GM08714 (cell line): ENCODE measurements around the gene MLXIPL.
"Not testable (repeated sequence)": the region's sequence is repeated elsewhere in the genome, so short reads cannot be mapped to it uniquely, and the experiment has no call there.

Experiments used
- H3K4me3 ChIP-seq: fragments of 200-500 bp; sonication (Bioruptor generic); 2 replicates; pipeline ENCODE4 v1.5.1; 2014; ENCODE audit warnings: mild to moderate bottlenecking, low read length, inconsistent platforms
- ZNF274 ChIP-seq: IDR thresholded peaks from 2 replicates; pipeline ENCODE4 v1.6.1; 2012; ENCODE audit warnings: mild to moderate bottlenecking, low read depth, low read length

The MLXIPL gene

GRCh38 chr7:73567846-73568685, 56.3 kb downstream of the MLXIPL start:
- no peak for TF ChIP-seq ZNF274
- H3K4me3 ChIP-seq = no peak overlapping the region

GRCh38 chr7:73567140-73567539, 57.2 kb downstream of the MLXIPL start:
- TF ChIP-seq ZNF274 = no peak

GRCh38 chr7:73566431-73566830, 57.9 kb downstream of the MLXIPL start:
- not testable (repeated sequence) for H3K4me3 ChIP-seq

More at GRCh38 chr7:73567140-73567539, 57.2 kb downstream of the MLXIPL start:
- no peak overlapping the region for H3K4me3 ChIP-seq

- H3K4me3 ChIP-seq = peak overlapping the region; percentile 44; the same call in 1 of the 2 replicates
- no peak for TF ChIP-seq ZNF274
These were observed 58.5 kb downstream of the MLXIPL start for GRCh38 chr7:73565675-73566340.

- no peak for TF ChIP-seq ZNF274
- H3K4me3 ChIP-seq = no peak overlapping the region
These were observed 64.0 kb downstream of the MLXIPL start for GRCh38 chr7:73560109-73560835.

GRCh38 chr7:73557397-73558257, 66.7 kb downstream of the MLXIPL start, which contains the start of gene BCL7B:
BCL7B (minus strand) TSS chr7:73557690; CDS start chr7:73557578, 112 bp downstream.
- peak within 1 kb of the TSS; percentile 92 for H3K4me3 ChIP-seq
- TF ChIP-seq ZNF274 = no peak

GRCh38 chr7:73557108-73557396, 67.3 kb downstream of the MLXIPL start:
- no peak for TF ChIP-seq ZNF274
- H3K4me3 ChIP-seq = peak overlapping the region; percentile 92

GRCh38 chr7:73556208-73557107, 67.9 kb downstream of the MLXIPL start:
- no peak for TF ChIP-seq ZNF274
- H3K4me3 ChIP-seq = peak overlapping the region; percentile 92

GRCh38 chr7:73555411-73555982, 68.8 kb downstream of the MLXIPL start:
- peak overlapping the region; percentile 92; the same call in 1 of the 2 replicates for H3K4me3 ChIP-seq
- TF ChIP-seq ZNF274 = no peak

- H3K4me3 ChIP-seq = not testable (repeated sequence)
These were observed 74.2 kb downstream of the MLXIPL start for GRCh38 chr7:73550093-73550492.

GRCh38 chr7:73549176-73549575, 75.1 kb downstream of the MLXIPL start:
- TF ChIP-seq ZNF274 = no peak
- no peak overlapping the region for H3K4me3 ChIP-seq

- no peak overlapping the region for H3K4me3 ChIP-seq
- TF ChIP-seq ZNF274 = no peak
These were observed 76.5 kb downstream of the MLXIPL start for GRCh38 chr7:73547841-73548240.

GRCh38 chr7:73544678-73545077, 79.6 kb downstream of the MLXIPL start:
- TF ChIP-seq ZNF274 = no peak
- H3K4me3 ChIP-seq = no peak overlapping the region
